GM19463 (cell line): Measurements from ENCODE around the gene OR14A2.
"Not testable (repeated sequence)": the region's sequence is repeated elsewhere in the genome, so short reads cannot be mapped to it uniquely, and the experiment has no call there.

Source experiments
- ATAC-seq: cut with Tn5 transposase; IDR thresholded peaks from one replicate; pipeline ENCODE4 v1.9.1; 2021; ENCODE audit warnings: mild to moderate bottlenecking, moderate library complexity; ENCODE audit not compliant: unreplicated experiment

OR14A2 gene

DNA sequence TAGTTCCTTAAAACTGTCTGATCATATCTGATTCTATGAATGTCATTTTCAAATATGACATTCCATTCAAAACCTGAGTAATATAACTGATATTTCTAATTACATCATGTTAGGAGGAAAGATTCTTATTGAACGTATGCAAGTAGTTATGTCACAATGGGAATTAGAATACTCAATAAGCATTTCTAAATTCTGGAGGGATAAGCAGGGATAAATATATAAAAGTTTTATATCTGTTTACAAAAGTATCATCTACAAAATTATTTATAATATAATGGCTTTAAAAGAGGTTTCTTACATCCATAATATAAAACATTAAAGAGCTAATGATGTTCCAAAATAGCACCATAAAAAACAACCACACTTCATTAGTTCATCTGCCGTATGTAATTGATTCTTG lies at the start of gene OR14A2:
TSS of gene OR14A2 (minus strand) at position 101 of the 400 bp plus-strand sequence.
- no peak for ATAC-seq

DNA sequence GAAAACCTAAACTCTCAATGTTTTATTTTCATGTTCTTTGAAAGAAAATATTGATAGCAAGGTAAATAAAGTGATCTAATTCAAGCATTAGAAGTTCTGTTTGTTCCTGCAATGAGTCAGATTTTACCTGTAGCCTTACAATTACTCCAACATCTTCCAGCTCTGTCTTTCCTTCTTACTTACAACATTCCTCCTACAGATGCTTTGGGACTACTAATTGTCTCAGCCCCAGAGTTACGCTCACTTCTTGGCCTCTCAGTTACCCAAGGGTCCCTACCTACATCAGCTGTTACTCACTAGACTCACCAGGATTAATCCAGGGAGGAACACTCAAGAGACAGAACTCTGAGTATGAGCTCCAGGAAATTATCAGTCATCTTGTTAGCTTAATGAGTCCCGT lies 49.6 kb upstream of the OR14A2 start:
- ATAC-seq = no peak

DNA sequence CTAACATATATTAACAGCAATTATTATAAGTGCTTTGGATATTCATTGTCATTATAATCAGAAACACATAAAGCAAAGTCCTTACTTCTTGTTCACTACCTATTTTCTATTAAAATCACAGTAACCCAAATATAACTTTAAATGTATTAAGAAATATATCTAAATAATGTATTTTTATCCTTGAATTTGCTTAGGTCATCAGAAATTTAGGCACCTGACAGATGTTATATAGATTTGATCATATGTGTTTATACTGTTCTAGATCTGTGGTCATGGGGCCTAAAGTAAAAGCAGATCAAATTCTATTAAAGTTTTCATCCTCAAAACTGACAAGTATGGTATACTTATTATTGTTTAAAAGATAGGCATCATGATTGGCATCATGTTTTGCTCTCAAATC lies 21.7 kb upstream of the OR14A2 start:
- no peak for ATAC-seq

DNA sequence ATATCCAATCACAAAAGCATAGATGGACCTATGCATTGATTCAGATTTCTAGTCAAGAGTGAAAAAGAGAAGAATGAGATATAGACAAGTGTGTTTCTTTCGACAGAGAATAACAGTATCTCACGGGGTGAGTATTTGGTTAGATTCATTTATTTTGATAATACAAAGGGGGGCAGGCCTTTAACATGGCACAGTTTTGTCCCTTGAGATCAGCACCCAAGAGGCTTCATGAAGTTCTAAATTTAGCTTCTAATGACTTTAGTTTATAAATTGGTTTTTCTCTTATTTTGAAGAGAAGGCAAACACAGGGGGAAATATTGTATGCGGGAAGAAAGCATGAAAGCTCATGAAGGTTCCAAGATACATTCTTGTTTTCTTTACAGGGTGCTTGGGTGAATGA lies 12.5 kb upstream of the OR14A2 start, which contains the start of gene OR1C1:
TSS of gene OR1C1 (minus strand) at position 101 of the 400 bp plus-strand sequence. CDS start 2,150 bp downstream, outside the sequence.
- no peak for ATAC-seq

DNA sequence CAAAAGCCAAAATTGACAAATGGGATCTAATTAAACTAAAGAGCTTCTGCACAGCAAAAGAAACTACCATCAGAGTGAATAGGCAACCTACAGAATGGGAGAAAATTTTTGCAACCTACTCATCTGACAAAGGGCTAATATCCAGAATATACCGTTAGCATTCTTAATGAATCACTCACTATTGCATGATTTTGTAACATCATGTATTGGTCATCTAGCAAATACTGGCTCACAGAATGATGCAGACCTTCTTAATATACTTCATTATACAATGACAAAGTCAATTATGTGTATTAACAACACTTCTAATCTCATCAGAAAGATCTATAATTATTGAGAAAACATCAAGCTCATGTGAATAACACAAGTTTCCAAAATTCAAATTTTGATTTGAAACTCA lies 6.4 kb upstream of the OR14A2 start:
- ATAC-seq = not testable (repeated sequence)

DNA sequence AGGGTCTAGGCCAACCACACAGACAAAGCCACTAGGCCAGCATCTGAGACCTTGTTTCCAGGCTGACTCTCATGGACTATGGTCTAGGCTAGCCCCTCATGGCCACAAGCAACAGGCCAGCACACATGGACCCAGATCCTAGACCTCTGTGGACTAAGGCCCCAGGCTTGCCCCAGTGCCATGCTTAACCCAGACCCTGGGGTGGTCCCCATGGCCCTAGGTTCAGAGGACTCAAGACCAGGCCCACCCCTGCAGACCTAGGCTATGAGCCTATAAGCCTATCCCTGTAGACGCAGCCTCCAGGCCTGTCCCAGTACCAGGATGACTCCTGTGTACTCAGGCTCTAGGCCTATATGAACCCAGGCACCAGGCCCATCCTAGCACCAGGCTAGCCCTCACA lies 1.9 kb upstream of the OR14A2 start:
- no peak for ATAC-seq

DNA sequence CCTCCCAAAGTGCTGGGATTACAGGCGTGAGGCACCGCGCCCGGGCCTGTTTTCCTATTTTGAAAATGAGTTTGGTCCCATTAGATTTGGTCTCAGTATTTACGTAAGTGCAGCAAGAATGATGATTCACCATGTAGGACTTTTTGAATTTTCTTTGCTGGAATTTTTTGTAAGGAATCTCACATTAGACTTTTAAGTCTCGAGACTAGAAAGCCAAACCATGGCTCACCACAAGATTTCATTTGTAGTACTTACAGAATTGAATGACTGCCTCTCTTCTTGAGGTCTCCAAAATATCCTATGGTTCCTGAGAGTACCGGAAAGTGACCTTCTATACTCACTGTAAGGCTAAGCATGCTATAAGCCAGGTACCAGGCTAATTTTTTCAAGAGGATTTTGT lies 325 bp downstream of the OR14A2 start:
- ATAC-seq = no peak

DNA sequence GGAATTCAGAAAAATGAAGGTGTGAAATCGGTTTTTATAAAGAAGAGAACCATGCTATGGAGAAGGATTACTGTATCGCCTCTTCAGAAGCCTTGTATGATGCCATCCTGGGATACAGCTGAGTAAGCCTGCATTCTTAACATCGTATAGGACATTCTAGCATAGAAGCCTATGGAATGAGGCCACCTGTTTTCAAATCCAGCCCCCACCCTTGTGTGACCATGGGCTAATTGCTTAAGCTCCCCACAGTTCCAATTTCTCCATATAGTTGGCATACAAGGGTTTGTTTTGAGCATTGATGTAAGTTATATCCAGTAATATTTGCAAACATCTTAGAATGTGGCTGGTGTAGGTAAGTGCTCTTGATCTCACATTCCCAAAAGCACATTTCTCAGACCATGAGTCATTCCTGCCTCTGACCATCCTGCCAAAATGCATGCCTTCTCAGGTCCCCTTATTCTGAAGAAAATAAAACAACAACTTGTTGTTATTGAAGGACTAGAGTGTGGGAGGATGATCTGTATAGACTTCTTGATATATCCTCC lies 1.5 kb downstream of the OR14A2 start:
- no peak for ATAC-seq

DNA sequence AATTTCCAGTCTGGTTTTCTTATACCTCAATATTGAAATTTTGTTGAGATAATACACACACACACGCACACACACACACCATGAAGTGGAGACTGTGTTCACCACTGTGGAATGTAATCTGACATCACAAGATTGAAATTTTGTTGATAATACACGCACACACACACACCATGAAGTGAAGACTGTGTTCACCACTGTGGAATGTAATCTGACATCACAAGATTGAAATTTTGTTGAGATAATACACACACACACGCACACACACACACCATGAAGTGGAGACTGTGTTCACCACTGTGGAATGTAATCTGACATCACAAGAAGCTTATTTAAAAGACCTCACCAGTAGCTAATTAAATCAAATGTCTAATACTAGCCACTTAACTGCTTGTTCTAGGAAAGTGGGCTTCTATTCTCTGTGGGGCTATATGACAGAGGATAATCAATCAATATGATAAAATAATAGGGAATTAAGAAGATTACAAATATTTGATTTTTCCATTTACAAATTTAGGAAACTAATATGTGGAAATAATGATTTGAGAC lies 5.7 kb downstream of the OR14A2 start:
- ATAC-seq = not testable (repeated sequence)

DNA sequence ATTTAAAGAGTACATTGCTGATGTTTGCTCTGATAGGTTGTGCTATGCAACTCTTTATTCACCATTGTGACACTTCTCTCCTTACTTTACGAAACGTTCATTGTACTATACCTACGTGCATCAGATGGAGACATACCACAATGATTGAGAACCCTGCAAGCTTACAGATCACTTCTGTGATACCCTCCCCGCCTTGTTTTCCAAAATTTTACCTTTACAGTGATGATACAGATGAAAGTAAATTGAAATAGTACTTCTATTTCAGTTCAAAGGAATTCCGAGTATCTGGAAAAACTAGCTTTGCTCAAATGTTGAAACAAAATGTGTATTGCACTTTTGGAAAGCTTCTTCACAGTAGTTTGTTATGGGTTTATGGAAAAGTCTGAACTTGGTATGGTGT lies 6.2 kb downstream of the OR14A2 start:
- ATAC-seq = no peak

DNA sequence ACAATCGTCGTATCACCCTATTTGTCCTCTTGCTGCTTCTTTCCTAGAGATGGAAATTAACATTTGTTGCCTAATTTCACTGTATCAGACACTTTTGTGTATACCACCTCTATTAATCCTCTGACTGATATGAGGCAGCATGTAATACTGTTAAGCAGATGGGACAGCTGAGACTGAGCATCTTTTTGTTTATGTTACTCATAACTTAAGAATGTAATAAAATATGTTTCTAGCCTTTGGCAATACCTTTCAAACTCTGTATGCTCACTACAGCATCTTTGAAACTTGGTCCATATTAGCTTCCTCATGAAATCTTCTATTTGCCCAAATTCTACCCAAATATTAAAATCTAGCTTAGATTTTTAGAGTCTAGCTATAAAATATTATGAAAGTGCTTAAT lies 7.2 kb downstream of the OR14A2 start:
- ATAC-seq = no peak

DNA sequence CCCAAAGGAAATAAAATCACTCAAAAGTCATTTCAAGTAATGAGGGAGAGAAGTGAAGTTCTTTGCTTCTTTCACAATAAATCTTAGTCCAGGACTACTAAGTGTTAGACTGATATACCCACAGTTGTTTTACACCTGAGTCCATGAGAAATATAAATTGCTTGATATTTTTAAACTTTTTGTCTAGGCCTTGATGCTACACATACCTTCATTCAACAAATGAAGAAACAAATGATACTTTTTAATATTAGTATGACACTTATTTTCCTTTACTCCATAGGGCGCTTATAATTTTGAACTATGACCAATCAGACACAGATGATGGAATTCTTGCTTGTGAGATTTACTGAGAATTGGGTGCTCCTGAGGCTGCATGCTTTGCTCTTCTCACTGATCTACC lies 9.6 kb downstream of the OR14A2 start, which contains the start of gene OR14K1:
TSS of gene OR14K1 (plus strand) at position 301 of the 400 bp plus-strand sequence. CDS start at position 301, 0 bp downstream.
- no peak for ATAC-seq

DNA sequence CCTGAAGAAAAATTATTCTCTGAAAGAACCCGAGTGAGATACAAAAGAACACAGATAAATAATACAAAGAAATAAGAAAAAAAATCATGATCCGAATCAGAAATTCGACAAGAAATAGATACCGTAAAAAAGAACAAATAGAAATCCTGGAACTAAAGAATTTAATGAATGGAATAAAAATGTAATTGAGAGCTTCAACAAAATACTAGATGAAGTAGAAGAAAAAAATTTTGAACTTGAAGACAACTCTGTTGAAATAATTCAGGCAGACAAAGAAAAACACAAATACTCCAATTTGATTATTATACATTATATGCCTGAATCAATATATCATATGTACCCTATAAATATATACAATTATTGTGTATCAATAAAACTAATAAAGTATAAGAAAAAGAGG lies 26.7 kb downstream of the OR14A2 start:
- no peak for ATAC-seq

DNA sequence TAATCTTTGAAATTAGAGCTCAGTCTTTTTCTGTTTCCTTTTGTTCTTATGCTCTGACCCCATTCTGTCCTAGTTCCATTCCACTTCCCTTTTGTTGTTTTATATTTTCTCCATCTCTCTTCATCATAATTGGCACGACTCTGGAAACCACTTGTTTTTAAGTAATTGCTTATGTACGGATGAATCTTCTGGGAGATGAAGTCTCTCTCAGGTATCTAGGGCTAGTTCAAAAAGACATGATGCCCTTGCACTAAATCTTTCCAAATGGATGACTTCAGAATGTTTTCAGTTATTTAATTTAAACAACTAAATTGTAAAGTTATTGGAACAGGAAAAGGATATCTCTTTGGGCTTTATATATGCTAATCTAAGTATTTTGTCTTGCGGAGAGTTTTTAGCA lies 31.4 kb downstream of the OR14A2 start, which contains the start of gene OR6F1:
TSS of gene OR6F1 (minus strand) at position 101 of the 400 bp plus-strand sequence. CDS start 3,891 bp downstream, outside the sequence.
- ATAC-seq = no peak

DNA sequence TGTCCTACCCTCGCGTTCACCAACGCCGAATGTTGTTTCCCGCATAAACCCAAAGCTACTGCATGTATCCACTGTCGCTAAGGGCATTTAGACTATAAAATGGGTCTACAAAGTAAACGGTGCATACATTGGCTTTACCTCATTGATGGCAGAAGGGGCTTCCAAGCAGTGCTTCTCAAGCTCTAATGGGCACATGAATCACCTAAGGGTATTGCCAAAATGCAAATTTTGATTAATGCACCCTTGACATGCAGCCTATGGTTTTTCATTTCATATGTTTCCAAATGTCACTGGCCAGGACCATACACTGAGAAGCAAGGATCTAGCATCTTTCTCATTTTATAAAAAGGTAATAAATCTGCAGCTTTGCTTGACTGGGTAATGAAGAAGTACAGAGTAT lies 34.2 kb downstream of the OR14A2 start:
- ATAC-seq = no peak

DNA sequence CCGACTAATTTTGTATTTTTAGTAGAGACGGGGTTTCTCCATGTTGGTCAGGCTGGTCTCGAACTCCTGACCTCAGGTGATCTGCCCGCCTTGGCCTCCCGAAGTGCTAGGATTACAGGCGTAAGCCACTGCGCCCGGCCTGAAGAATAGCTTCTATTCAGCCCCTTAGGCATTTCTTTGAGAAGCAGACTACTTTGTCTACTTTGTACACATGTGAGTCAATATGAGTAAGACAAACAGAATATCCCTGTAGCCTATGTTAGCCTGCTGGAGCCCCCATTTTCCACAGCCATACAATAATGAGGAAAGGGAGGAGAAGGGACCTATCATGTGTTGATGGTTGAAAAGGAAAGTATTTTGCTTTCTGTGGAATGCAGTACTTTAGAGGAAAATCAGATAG lies 37.3 kb downstream of the OR14A2 start:
- not testable (repeated sequence) for ATAC-seq

DNA sequence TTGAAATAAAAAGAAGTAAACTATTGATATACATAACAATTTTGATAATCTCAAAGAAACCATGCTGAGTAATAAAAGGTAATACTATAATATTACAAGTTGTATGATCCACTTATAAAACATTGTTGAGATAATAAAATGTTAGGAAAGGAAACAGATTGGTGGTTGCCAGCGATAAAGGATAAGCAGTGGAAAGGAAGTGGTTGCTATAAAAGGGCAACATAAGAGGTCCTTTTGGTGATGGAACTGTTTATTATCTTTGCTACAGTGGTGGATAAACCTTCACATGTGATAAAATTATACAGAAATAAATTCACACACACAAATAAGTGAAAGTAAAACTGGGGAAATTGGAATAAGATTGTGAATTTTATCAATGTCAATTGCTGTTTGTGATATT lies 46.6 kb downstream of the OR14A2 start:
- ATAC-seq = no peak

DNA sequence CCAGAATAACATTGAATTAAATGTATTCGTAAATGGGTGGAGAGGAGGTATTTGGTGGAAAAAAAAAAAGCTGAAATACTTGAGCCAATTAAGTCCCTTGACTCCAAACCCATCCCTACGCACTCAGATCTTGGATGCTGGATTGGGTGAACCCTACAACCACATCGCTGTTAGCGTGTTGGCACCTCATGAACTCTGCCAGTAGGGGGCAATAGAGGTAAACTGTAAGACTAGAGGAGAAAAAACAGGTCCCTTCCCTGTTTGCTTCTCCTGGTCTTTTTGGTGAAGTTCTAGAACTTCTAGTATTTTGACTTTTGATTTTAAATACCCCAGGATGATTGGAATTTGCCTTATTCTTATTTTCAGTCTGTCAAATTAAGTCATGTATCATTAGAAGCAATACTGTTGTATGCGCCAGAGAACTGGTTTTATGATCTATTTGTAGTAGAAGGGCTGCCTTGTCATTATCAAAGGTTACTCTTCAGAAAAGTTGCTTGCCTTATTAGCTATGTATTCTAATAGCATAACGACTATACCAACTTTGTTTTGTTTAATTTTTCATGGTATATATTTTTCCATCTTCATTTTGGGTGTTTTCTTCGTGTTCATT lies 66.5 kb downstream of the OR14A2 start:
- peak; percentile 94 for ATAC-seq

DNA sequence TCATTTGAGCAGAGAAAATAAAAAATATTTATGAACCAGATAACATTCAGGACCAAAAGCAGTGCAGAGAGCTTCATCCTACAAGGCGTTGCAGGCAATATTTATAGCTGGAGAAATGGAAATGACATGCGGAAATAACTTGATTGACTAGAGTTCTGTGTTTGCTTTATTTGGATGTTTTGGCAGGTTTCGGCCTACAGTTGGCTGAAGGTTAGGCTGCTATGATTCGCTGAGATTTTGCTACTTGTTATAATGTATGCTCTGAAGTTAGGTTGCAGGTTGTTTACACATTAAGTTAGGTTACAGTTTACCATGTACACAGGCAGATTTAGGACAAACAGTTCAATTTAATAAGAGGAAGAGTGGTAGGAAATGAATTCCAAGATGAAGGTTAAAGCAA lies 67.8 kb downstream of the OR14A2 start:
- no peak for ATAC-seq

DNA sequence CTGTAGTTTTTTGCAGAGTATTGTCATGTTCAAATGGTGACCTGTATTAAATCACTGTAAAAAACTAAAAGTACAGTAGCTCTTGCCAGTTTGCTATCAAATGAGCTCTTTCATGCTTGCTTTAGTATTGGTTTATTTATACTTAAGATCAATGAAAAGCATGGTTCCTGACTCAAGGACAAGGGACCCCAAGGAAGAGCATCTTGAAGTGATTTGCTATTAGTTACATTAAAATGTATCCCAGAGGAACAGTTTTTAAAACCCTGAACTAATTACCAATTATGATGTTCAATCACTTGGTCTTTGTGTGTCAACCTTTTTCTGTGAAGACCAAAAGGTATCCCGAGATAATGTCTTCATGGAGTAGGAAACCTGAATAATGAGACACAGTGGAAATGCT lies 68.3 kb downstream of the OR14A2 start, which contains the start of gene OR13G1:
TSS of gene OR13G1 (minus strand) at position 101 of the 400 bp plus-strand sequence. CDS start 6,698 bp downstream, outside the sequence.
- no peak for ATAC-seq
